ENCODE data around the gene EDAR. TPM values are rescaled to one million over a fixed set of nuclear protein-coding genes. Genes with fewer than 3 reads are reported as not detected.

EDAR gene
- total RNA-seq, 1 donor from 2014 or later, result 1.0 TPM

DNA sequence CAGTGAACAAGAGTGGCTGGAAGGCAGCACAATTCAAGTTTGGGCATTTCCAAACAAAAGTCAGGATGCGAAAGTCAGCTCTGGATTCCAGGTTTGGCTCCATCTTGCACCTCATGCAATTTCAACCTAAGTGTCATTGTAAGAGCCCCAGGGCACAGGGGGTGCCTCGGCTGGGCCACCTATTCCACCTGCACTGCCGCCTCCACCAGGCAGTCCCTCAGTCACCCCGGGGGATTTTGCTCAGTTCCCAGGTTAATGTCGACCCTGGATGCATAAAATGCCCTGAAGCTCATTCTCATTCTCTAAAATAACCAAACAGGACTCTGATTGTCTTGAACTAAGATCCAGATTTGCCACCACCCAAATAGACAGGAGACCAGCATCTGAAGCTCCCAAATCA, 77.6 kb downstream of the EDAR start:
- H3K4me3 ChIP-seq (ENCODE audit: low read depth, low read length), result no peak overlapping the region
- no peak for TF ChIP-seq CTCF (conservative IDR thresholded peaks at IDR 0.05; ENCODE audit: low read depth, low read length)
- no peak for DNase-seq (ENCODE audit: low read depth)

DNA sequence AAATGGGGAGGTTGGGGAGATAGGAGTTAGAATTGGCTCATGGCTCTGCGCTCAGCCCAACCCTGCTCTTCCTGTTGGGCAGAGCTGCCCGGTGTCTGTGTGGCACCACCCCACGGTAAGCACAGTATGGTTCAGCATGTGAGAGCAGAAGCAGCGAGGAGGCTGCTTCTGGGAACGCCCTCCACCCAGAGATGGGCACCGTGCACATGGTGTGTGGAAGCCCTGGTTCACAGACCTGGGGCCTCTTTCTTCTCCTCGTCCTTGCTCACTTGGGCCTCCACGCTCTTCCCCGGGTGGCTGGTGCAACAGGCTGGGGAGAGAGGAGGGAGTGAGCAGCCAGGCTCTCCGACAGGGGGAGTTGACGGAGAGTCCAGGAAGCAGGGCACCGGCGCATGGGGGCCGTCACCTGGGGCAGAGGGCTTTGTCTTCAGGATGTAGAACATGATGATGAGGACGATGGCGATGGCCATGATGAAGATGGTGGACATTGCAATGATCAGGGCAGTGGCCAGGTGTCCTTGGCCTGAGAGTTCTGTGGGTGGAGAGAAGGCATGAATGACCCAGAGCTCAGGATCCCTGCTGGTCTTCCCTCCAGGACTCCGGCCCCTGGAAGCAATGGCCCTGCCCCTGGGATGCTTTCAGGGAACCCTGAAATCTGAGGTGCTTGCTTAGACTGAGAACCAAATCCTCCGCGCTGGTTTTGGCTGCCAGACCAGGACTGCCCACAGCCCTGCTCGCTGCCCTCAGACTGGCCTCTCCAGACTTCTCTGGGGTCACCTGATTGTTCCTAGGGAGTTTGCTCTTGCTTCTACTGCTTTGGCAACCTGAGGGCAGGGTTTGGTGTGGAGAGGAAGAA, 78.3 kb downstream of the EDAR start:
- TF ChIP-seq CTCF (conservative IDR thresholded peaks at IDR 0.05; ENCODE audit: low read depth, low read length), result no peak
- DNase-seq (ENCODE audit: low read depth), result no peak
- no peak overlapping the region for H3K4me3 ChIP-seq (ENCODE audit: low read depth, low read length)

GRCh38 chr2:108910011-108910431, 79.0 kb downstream of the EDAR start:
- no peak overlapping the region for H3K4me3 ChIP-seq (ENCODE audit: low read depth, low read length)
- no peak for DNase-seq (ENCODE audit: low read depth)
- TF ChIP-seq CTCF (conservative IDR thresholded peaks at IDR 0.05; ENCODE audit: low read depth, low read length), result no peak

DNA sequence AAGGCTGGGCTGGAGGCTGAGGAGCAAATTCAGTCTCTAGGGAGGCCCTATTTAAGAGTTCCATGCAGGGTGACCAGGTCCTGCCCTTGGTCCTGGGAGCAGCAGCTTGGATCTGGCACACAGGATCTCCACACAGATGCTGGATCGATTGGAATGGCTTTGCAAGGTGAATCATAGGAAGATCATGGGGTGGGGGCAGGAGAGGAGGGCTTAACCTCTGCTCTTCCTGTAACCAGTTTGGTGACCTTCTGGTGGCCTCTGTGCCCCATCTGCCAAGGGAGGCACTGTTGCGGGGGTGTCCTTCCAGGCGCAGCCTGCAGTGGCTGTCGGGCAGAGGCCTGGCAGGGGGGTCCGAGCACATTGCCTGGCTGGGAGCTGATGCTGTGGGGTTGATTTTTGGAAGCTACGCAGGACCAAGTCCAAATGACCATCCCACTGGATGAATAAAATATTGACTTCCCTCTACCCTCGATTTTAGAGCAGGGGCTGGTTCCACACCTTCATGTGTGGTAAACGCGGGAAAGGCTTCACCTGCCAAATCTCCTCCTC, 79.7 kb downstream of the EDAR start:
- no peak for TF ChIP-seq CTCF (conservative IDR thresholded peaks at IDR 0.05; ENCODE audit: low read depth, low read length)
- DNase-seq (ENCODE audit: low read depth), result no peak
- H3K4me3 ChIP-seq (ENCODE audit: low read depth, low read length), result no peak overlapping the region

DNA sequence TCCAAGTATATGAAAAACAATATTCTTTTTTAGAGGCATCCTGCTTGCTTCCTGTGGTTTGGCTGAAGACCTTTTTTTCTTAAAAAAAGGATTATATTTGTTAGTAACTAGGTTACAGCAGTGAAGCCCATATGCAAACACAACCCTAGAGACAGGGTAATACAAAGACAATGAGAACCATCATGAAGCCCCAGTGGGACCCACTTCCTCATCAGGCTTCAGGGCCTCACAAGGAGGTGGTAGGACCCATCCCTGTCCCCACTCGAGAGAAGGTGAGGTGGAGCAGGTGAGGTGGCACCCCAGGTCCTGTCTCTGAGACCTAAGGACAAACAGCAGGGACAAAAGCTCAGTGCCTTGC, 80.3 kb downstream of the EDAR start:
- TF ChIP-seq CTCF (conservative IDR thresholded peaks at IDR 0.05; ENCODE audit: low read depth, low read length), result no peak
- H3K4me3 ChIP-seq (ENCODE audit: low read depth, low read length), result no peak overlapping the region

DNA sequence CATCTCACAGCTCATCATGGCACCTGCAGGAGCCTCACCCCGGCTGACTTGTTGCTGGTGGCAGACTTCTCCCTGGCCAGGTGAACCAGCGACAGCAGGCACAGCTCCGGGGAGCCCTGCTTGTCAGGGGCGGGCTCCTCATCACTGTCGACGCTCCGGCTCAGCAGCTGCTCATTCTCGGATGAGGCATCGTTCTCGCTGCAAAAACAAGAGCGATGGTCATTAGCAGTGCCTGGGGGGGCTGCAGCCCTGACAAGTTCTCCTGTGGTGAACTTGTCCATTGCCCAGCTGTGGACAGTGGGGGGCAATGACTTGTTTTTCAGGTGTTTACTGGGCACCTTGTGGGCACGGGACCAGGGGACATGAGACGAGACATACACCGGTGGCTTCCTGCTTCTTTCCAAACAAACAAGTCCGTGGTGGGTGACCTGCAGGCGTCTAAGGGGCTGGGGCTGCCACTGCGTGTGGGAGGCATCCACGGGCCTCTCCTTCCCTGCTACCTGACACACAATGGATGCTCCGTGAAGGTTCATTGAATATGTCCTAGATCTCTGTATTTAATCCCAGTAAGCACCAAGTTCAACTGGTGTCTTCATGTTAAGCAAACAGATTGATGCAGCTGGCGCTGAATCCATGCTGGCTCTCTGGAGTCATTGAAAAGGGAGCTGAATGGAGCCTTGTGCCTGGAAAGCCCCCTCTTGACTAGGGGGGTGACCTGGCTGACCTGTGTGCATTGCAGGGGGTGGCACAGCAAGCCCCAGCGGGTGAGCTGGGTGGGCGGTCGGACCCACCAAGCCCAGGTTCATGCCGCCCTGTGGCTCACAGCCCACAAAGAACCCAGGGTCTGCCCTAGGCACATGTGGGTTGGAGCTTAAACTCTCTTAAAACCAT, 81.0 kb downstream of the EDAR start:
- no peak overlapping the region for H3K4me3 ChIP-seq (ENCODE audit: low read depth, low read length)
- TF ChIP-seq CTCF (conservative IDR thresholded peaks at IDR 0.05; ENCODE audit: low read depth, low read length), result no peak
- no peak for DNase-seq (ENCODE audit: low read depth)

More for the DNA sequence above, 80.3 kb downstream of the EDAR start:
- DNase-seq (ENCODE audit: low read depth), result no peak

All from epithelial cell of proximal tubule (primary cell).